Endodermal cell (in vitro differentiated cells): ENCODE results near the gene GKAP1. TPM values are rescaled to one million over a fixed set of nuclear protein-coding genes. Genes with fewer than 3 reads are reported as not detected.

ENCODE experiments used
- DNase-seq: peaks from one replicate; pipeline ENCODE4 v3.0.0-alpha.2; 2017
- H3K27ac ChIP-seq: 2 replicates; pipeline ENCODE4 v1.5.1; 2013; ENCODE audit warnings: mild to moderate bottlenecking, low read depth, low read length, moderate library complexity
- H3K27me3 ChIP-seq: 2 replicates; pipeline ENCODE4 v1.6.1; 2013; ENCODE audit warnings: mild to moderate bottlenecking, low read length, moderate library complexity; ENCODE audit not compliant: insufficient read depth, control insufficient read depth, poor library complexity, severe bottlenecking
- H3K36me3 ChIP-seq: 2 replicates; pipeline ENCODE4 v1.7.0; 2013; ENCODE audit warnings: mild to moderate bottlenecking, low read length, moderate library complexity; ENCODE audit not compliant: control insufficient read depth, insufficient read depth
- H3K4me1 ChIP-seq: one replicate; pipeline ENCODE4 v1.7.0; 2013; ENCODE audit warnings: low read length; ENCODE audit not compliant: control insufficient read depth, insufficient read depth
- H3K4me3 ChIP-seq: 2 replicates; pipeline ENCODE4 v1.5.1; 2013; ENCODE audit warnings: mild to moderate bottlenecking, low read length, moderate library complexity
- H3K9ac ChIP-seq: 2 replicates; pipeline ENCODE4 v1.6.1; 2013; ENCODE audit warnings: mild to moderate bottlenecking, low read length, moderate library complexity; ENCODE audit not compliant: poor library complexity, severe bottlenecking; ENCODE audit errors: extremely low read depth
- H3K9me3 ChIP-seq: 2 replicates; pipeline ENCODE4 v1.6.1; 2013; ENCODE audit warnings: mild to moderate bottlenecking, low read length, moderate library complexity; ENCODE audit not compliant: control insufficient read depth
- H3K27ac Mint-ChIP-seq: 2 replicates; pipeline ENCODE4 v1.8.0; 2020; ENCODE audit warnings: mixed read lengths
- H3K27me3 Mint-ChIP-seq: 2 replicates; pipeline ENCODE4 v1.8.0; 2021; ENCODE audit warnings: mild to moderate bottlenecking, mixed read lengths; ENCODE audit not compliant: insufficient read depth
- H3K36me3 Mint-ChIP-seq: 2 replicates; pipeline ENCODE4 v1.8.0; 2020; ENCODE audit warnings: low read depth, mixed read lengths
- H3K4me1 Mint-ChIP-seq: 2 replicates; pipeline ENCODE4 v1.8.0; 2020; ENCODE audit warnings: mixed read lengths
- H3K4me3 Mint-ChIP-seq: 2 replicates; pipeline ENCODE4 v1.8.0; 2020; ENCODE audit warnings: mild to moderate bottlenecking, moderate library complexity, mixed read lengths
- H3K9me3 Mint-ChIP-seq: 2 replicates; pipeline ENCODE4 v1.8.0; 2020; ENCODE audit warnings: mild to moderate bottlenecking, mixed read lengths
- CTCF ChIP-seq: fragments of 200-600 bp; sonication (generic); conservative IDR thresholded peaks from 2 replicates; pipeline ENCODE4 v1.5.0; 2021; ENCODE audit warnings: antibody characterized with exemption, mild to moderate bottlenecking
- WGBS, 2 experiments: methylation state at CpG; one replicate each; pipeline versions ENCODE4 v1.1.5 to v1.1.7; 2013; ENCODE audit warnings: missing lambda C conversion rate in 2 of 2, mixed read lengths in 1 of 2; ENCODE audit not compliant: insufficient coverage in 1 of 2, insufficient read length in 1 of 2; 5-methylcytosine and 5-hydroxymethylcytosine counted together
- total RNA-seq, 2 donors: library from RNA; stranded (reverse); fragmentation: NEBNext Ultra II Directional in 1 of 2; extraction: Animal tissue kit (Norgen Biotek cat#: 25700) in 1 of 2; gene quantifications; 2 replicates in 1 of 2; 3 replicates in 1 of 2; pipeline ENCODE4 v1.2.1, GENCODE V29; 2021

The GKAP1 gene
- total RNA-seq, 2 donors from 2014 or later = 8.5 to 13.5 TPM

GRCh38 chr9:83715794-83716193 is 101.8 kb downstream of the GKAP1 start:
- Mint-ChIP-seq H3K9me3 (peaks cover 9% of the 10 kb centered on the region), H3K36me3 (no peaks in the 10 kb centered on the region), H3K27ac (no peak overlapping the region), H3K4me1 (no peaks in the 10 kb centered on the region), H3K27me3 (peaks cover 13% of the 10 kb centered on the region), H3K4me3 (no peak overlapping the region)
- Histone ChIP-seq H3K4me1 (no peaks in the 10 kb centered on the region), H3K4me3 (no peak overlapping the region), H3K27me3 (no peaks in the 10 kb centered on the region), H3K9me3 (peaks cover 15% of the 10 kb centered on the region), H3K27ac (no peak overlapping the region), H3K36me3 (no peaks in the 10 kb centered on the region), H3K9ac (no peak overlapping the region)
- no peak for DNase-seq
- TF ChIP-seq CTCF = no peak

- no peak overlapping the region for H3K4me3 Mint-ChIP-seq
- WGBS, 2 experiments = 80 to 94% methylated on average over 1 of the region's 1 CpG
These were observed 102.3 kb downstream of the GKAP1 start for GRCh38 chr9:83715221-83715620.

GRCh38 chr9:83714329-83714728 is 103.2 kb downstream of the GKAP1 start:
- Histone ChIP-seq H3K27me3 (no peaks in the 10 kb centered on the region), H3K4me1 (no peaks in the 10 kb centered on the region), H3K9me3 (peaks cover 15% of the 10 kb centered on the region), H3K9ac (no peak overlapping the region), H3K27ac (no peak overlapping the region), H3K36me3 (no peaks in the 10 kb centered on the region), H3K4me3 (no peak overlapping the region)
- peaks cover 9% of the 10 kb centered on the region for H3K9me3 Mint-ChIP-seq
- H3K36me3 Mint-ChIP-seq = no peaks in the 10 kb centered on the region
- WGBS, 2 experiments = 79 to 90% methylated on average over 3 of the region's 3 CpGs
- DNase-seq = no peak
- TF ChIP-seq CTCF = peak; percentile 35
- no peaks in the 10 kb centered on the region for H3K4me1 Mint-ChIP-seq
- H3K27ac Mint-ChIP-seq = no peak overlapping the region
- peaks cover 12% of the 10 kb centered on the region for H3K27me3 Mint-ChIP-seq
- no peak overlapping the region for H3K4me3 Mint-ChIP-seq

More at GRCh38 chr9:83715221-83715620, 102.3 kb downstream of the GKAP1 start:
- no peak for DNase-seq
- Histone ChIP-seq H3K9ac (no peak overlapping the region), H3K4me3 (no peak overlapping the region), H3K27me3 (no peaks in the 10 kb centered on the region), H3K4me1 (no peaks in the 10 kb centered on the region), H3K27ac (no peak overlapping the region), H3K36me3 (no peaks in the 10 kb centered on the region), H3K9me3 (peaks cover 15% of the 10 kb centered on the region)
- Mint-ChIP-seq H3K36me3 (no peaks in the 10 kb centered on the region), H3K27ac (no peak overlapping the region), H3K27me3 (peaks cover 12% of the 10 kb centered on the region), H3K9me3 (peaks cover 9% of the 10 kb centered on the region), H3K4me1 (no peaks in the 10 kb centered on the region)
- no peak for TF ChIP-seq CTCF
